T-helper 1 cell (primary cell): ENCODE measurements around the gene PABPC1L.

ENCODE experiments used
- DNase-seq, 5 donors: peaks; one replicate each; pipeline ENCODE4 v3.0.0-alpha.2; 2012 to 2020

PABPC1L gene

DNA sequence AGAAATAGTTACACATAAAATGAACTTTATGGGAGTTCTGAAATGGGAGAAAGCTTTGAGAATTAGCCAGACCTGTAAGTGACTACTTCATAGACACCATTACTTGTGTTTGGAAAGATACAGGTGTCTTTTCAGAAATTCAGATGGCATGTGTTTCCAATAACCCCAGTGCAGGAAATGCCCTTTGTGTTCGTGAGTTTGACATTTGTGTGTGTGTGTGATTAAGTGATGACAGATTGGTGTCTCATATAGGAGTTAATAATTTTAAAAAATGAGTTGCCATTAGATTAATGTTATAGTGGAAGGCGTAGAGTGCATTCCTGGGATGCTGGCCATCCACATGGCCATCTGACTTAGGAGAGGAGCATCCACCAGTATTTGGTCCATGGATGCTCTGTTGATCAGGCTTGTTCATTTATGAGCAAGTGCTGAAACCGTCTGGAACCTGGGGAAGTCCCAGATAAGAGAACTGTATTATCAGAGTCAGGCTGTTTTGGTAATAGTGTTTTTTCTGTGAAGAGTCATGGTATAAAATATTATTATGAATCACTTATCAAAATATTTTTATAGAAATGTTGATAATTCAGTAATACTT is 59.5 kb downstream of the PABPC1L start:
- DNase-seq, result peak in 1 of 5 donors; percentile 27

DNA sequence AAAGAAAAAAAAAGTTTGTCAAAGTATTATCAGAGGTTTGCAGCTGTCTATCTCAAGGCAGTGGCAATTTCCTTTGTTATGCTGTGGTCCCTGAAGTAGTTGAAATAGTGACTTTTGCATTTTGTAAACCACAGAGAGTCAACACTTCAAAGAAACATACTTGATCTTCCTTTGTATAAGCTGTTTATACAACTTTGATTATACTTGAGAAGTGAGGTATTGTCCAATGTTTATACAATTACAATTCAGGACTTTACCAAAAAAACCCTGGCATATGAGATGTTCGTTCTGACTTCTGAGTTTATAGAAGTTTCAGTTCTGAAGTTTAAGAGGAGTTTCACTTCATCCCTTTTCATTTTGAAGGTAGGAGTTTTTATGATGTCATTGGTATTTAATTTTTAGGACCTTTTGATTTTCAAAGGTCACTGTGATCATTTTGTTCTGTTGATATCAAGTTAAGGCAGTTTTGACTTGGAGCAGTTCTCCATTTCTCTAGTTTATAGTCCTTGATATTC is 60.4 kb downstream of the PABPC1L start:
- DNase-seq, result peak in 1 of 5 donors; percentile 44

- DNase-seq, result no peak
These were observed 63.2 kb downstream of the PABPC1L start for GRCh38 chr20:44973053-44973452.

DNA sequence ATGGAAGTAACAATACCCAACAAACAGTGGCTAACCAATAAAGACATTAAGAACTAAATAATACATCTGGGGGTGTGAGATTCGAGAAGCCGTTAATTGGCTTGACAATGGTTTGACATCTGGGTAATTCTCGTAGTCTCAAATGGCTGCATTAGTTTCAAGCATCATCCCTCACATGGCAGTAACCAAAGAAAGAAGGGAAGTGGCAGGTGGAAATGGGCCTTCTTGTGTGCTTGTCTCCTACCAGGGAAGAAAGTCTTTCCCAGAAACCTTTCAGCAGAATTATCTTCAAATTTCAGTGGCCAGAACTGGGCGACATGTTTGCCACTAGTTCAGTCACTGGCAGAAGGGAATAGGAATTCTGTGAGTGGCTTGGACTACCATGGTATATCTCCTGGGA is 66.8 kb downstream of the PABPC1L start:
- DNase-seq, result no peak

DNA sequence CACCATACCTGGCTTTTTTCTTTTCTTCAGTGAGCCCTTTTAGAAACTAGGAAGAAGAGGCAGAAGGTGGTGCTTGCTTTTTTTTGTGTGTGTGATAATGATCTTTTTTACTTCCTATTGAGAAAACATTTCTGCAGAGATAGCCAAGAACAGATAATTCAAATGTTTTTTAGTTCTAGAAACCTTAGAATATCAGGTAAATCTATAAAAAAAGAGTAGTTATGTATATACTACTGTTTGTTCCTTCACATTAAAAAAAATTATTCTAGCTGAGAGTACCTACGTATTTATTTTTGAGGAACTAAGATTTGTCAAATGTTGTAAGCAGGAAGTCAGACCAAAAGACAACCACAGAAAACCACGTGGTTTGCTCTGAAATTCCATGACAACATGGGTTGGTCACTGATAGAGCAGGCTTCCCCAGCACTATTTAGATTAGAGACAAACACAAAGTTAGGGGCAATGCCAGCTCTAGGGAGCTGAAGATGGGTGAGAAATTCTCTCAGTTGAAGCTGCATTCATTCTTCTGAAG is 69.3 kb downstream of the PABPC1L start:
- peak; percentile 29 to 81 (median 66) for DNase-seq

GRCh38 chr20:44981736-44982406 is 72.0 kb downstream of the PABPC1L start:
- no peak for DNase-seq

- DNase-seq, result no peak
These were observed 73.3 kb downstream of the PABPC1L start for GRCh38 chr20:44983093-44983674.

GRCh38 chr20:44988631-44989171 is 78.8 kb downstream of the PABPC1L start:
- DNase-seq, result no peak
